Stimulated activated CD8-positive, alpha-beta memory T cell treated with anti-CD3 and anti-CD28 coated beads, Interleukin-12 subunit alpha, Interleukin-12 subunit beta, amount 100 ng/mL, for 24 hours (primary cell): ENCODE data around the gene YKT6.

Experiments
- DNase-seq: peaks from one replicate; pipeline ENCODE4 v3.0.0-alpha.2; 2020; ENCODE audit errors: extremely low read depth

Gene YKT6

GRCh38 chr7:44258865-44259546 lies 58.2 kb downstream of the YKT6 start:
- DNase-seq, result no peak

DNA sequence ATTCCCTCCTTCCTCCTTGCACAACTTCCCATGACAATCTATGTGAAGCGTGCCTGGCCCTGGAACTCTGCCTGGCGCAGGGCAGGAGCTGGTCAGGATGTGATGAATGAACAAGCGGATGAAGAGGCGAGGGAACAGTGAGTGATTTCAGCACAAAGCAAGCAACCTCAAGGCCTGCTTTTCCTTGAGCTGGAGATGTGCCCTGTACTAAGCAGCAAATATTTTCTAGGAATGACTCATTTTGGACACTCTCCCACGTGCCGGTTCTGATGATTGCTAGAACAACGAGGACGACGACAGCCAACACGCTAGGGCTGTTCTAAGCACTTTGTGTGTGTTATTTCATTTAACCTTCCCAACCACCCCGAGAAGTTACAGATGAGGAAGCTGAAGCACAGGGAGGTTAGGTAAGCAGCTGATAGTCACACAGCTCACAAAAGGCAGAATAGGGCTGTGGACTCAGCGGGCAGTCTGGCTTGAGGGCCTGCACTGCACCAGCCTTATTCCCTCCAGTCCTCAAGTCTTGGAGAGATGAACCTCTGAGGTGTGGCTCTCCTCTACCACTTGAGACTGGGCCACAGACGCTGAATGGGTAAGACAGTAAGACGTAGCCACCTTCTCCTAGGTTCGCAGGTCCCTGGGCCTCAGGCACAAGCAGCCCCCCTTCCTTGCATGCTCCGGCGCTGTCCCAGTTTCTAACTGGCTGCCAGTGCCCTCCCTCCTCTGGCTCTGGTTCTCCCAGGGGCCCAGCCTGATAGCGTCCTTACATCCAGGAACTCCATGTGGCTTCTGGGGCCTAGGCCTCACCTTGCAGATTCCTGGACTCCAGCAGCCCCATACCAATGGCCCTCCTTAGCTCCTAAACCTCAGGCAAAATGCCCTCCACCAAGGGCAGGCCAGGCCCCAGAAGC lies 59.0 kb downstream of the YKT6 start:
- no peak for DNase-seq

GRCh38 chr7:44261240-44261639 lies 60.5 kb downstream of the YKT6 start:
- DNase-seq, result no peak

DNA sequence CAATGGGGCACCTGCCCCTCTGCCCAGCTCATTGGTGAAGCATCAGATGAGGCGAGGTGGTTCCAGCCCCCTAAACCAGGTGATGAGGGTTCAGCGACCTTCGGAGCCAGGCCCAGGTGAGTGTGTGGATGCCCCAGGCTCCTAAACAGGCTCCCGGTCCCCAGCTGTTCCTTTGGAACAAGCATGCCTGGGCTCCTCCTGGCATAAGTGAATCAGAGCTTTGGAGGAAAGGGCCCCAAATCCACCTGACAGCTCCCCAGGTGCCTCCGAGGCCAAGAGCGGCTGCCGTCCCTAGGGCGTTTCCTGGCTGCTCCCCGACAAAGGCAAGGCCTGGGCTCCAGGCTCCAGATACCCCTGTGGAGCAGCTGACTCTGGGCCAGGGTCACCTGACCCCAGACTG lies 61.3 kb downstream of the YKT6 start:
- DNase-seq, result no peak

GRCh38 chr7:44263326-44264082 lies 62.7 kb downstream of the YKT6 start:
- no peak for DNase-seq
